ENCODE results near the gene SATB2. TPM values are rescaled to one million over a fixed set of nuclear protein-coding genes. Genes with fewer than 3 reads are reported as not detected.

Gene SATB2
- total RNA-seq, 1 experiment from 2014 or later = 3.0 TPM

- Histone ChIP-seq H3K79me2 (ENCODE audit: low read length) (no peaks in the 10 kb centered on the region), H4K20me1 (ENCODE audit: low read length) (no peaks in the 10 kb centered on the region), H3F3A (ENCODE audit: low read length, unreplicated experiment) (no peaks in the 10 kb centered on the region), H3K4me2 (ENCODE audit: low read length) (peak overlapping the region; percentile 24; the same call in 1 of the 2 replicates), H3K9ac (ENCODE audit: low read length) (no peak overlapping the region), H3K9me2 (replicated peaks; ENCODE audit: low read length) (no peaks in the 10 kb centered on the region), H3K36me3 (ENCODE audit: low read depth, low read length) (no peaks in the 10 kb centered on the region), H3K27ac (ENCODE audit: low read length) (peak overlapping the region; percentile 28; the same call in 1 of the 2 replicates), H3K4me3 (ENCODE audit: low read length) (no peak overlapping the region), H3K27me3 (ENCODE audit: low read length) (no peaks in the 10 kb centered on the region), H2AFZ (ENCODE audit: low read length) (no peak overlapping the region), H3K9me3 (ENCODE audit: low read length) (no peaks in the 10 kb centered on the region), H3K4me1 (ENCODE audit: insufficient read depth, low read length) (peaks cover 25% of the 10 kb centered on the region)
- DNase-seq = peak; percentile 75
- ChIA-PET POLR2A (ENCODE audit: unreplicated experiment) (no interaction called here), CTCF (no interaction called here)
- intact Hi-C loops (cut with micrococcal nuclease) = no loop called here
- ATAC-seq = peak; percentile 94
- BruUV-seq (replicated peaks) = no TSS peak
- TF ChIP-seq CTCF (conservative IDR thresholded peaks at IDR 0.05; ENCODE audit: low read depth, low read length) (no peak), EZH2phosphoT487 (IDR thresholded peaks at IDR 0.05; ENCODE audit: borderline replicate concordance, low read length) (no peak), EZH2 (IDR thresholded peaks at IDR 0.05; ENCODE audit: low read length, unreplicated experiment) (no peak)
Measured at GRCh38 chr2:199433204-199433832, 24.4 kb downstream of the SATB2 start.

GRCh38 chr2:199431746-199432213 lies 26.0 kb downstream of the SATB2 start:
- H3K9me2 ChIP-seq (replicated peaks; ENCODE audit: low read length) = no peaks in the 10 kb centered on the region
- no peak overlapping the region for H3K4me3 ChIP-seq (ENCODE audit: low read length)
- no peaks in the 10 kb centered on the region for H3K27me3 ChIP-seq (ENCODE audit: low read length)
- no peaks in the 10 kb centered on the region for H3K79me2 ChIP-seq (ENCODE audit: low read length)
- peak; percentile 54; the same call in 1 of the 2 replicates for ATAC-seq
- H3K36me3 ChIP-seq (ENCODE audit: low read depth, low read length) = no peaks in the 10 kb centered on the region
- H3K4me1 ChIP-seq (ENCODE audit: insufficient read depth, low read length) = peaks cover 28% of the 10 kb centered on the region
- no peaks in the 10 kb centered on the region for H4K20me1 ChIP-seq (ENCODE audit: low read length)
- intact Hi-C loops (cut with micrococcal nuclease) = no loop called here
- H3K9me3 ChIP-seq (ENCODE audit: low read length) = no peaks in the 10 kb centered on the region
- no TSS peak for BruUV-seq (replicated peaks)
- POLR2A ChIA-PET (ENCODE audit: unreplicated experiment) = interaction anchor here (0.5 kb wide), 1 partner anchor 19 kb away, joined by 3 read pairs; no protein-coding TSS in a partner anchor
- H2AFZ ChIP-seq (ENCODE audit: low read length) = no peak overlapping the region
- CTCF ChIA-PET = no interaction called here
- no peaks in the 10 kb centered on the region for H3F3A ChIP-seq (ENCODE audit: low read length, unreplicated experiment)
- DNase-seq = peak; percentile 29
- H3K27ac ChIP-seq (ENCODE audit: low read length) = 0 out of 2 replicates have a peak overlapping the region, but pooled peaks have one; percentile 18
- TF ChIP-seq EZH2 (IDR thresholded peaks at IDR 0.05; ENCODE audit: low read length, unreplicated experiment) (no peak), CTCF (conservative IDR thresholded peaks at IDR 0.05; ENCODE audit: low read depth, low read length) (no peak), EZH2phosphoT487 (IDR thresholded peaks at IDR 0.05; ENCODE audit: borderline replicate concordance, low read length) (no peak)
- no peak overlapping the region for H3K9ac ChIP-seq (ENCODE audit: low read length)
- no peak overlapping the region for H3K4me2 ChIP-seq (ENCODE audit: low read length)

GRCh38 chr2:199430214-199430613 lies 27.5 kb downstream of the SATB2 start:
- no peaks in the 10 kb centered on the region for H3K27me3 ChIP-seq (ENCODE audit: low read length)

More at GRCh38 chr2:199430214-199430613, 27.5 kb downstream of the SATB2 start:
- Histone ChIP-seq H3K9me3 (ENCODE audit: low read length) (no peaks in the 10 kb centered on the region), H3K9ac (ENCODE audit: low read length) (no peak overlapping the region), H3K4me1 (ENCODE audit: insufficient read depth, low read length) (peaks cover 28% of the 10 kb centered on the region), H3K36me3 (ENCODE audit: low read depth, low read length) (no peaks in the 10 kb centered on the region), H3F3A (ENCODE audit: low read length, unreplicated experiment) (no peaks in the 10 kb centered on the region), H2AFZ (ENCODE audit: low read length) (no peak overlapping the region), H3K4me2 (ENCODE audit: low read length) (no peak overlapping the region), H3K79me2 (ENCODE audit: low read length) (no peaks in the 10 kb centered on the region), H3K27ac (ENCODE audit: low read length) (no peak overlapping the region), H3K4me3 (ENCODE audit: low read length) (no peak overlapping the region), H3K9me2 (replicated peaks; ENCODE audit: low read length) (no peaks in the 10 kb centered on the region), H4K20me1 (ENCODE audit: low read length) (no peaks in the 10 kb centered on the region)
- DNase-seq (no peak), ATAC-seq (no peak)
- POLR2A ChIA-PET (ENCODE audit: unreplicated experiment) = no interaction called here
- intact Hi-C loops (cut with micrococcal nuclease) = no loop called here
- no peak for TF ChIP-seq EZH2phosphoT487 (IDR thresholded peaks at IDR 0.05; ENCODE audit: borderline replicate concordance, low read length)
- no peak for TF ChIP-seq EZH2 (IDR thresholded peaks at IDR 0.05; ENCODE audit: low read length, unreplicated experiment)
- no peak for TF ChIP-seq CTCF (conservative IDR thresholded peaks at IDR 0.05; ENCODE audit: low read depth, low read length)
- BruUV-seq (replicated peaks) = no TSS peak
- CTCF ChIA-PET = no interaction called here
